Upper lobe of left lung (tissue), 4 donors: ENCODE results near the gene XCR1.

Source experiments
- CTCF ChIP-seq, 6 experiments: fragments of 450-650 bp in 4 of 6; fragments of 200-600 bp in 2 of 6; sonication (generic) in 2 of 6; IDR thresholded peaks; one replicate each; pipeline ENCODE4 v1.5.1; 2016 to 2019; ENCODE audit warnings: antibody characterized with exemption in 6 of 6
- POLR2A ChIP-seq, 4 donors: fragments of 450-650 bp; IDR thresholded peaks; one replicate each; pipeline ENCODE4 v1.5.1; 2016 to 2017; ENCODE audit warnings: antibody characterized with exemption in 4 of 4, mild to moderate bottlenecking in 2 of 4

GRCh38 chr3:45976191-45977091 lies 50.8 kb downstream of the XCR1 start:
- TF ChIP-seq CTCF (IDR thresholded peaks at IDR 0.05) = no peak
- no peak for TF ChIP-seq POLR2A (IDR thresholded peaks at IDR 0.05)
